Stimulated activated CD8-positive, alpha-beta memory T cell treated with anti-CD3 and anti-CD28 coated beads, Interleukin-7, amount 100 ng/mL, for 4 hours (primary cell): ENCODE results near the gene CRAT.
A peak's percentile ranks its signal among the peaks of the same experiment; 100 is the strongest.

Experiments used
- DNase-seq, 2 donors: peaks; one replicate each; pipeline ENCODE4 v3.0.0-alpha.2; 2020; ENCODE audit warnings: low read depth in 2 of 2

Gene CRAT

GRCh38 chr9:129110740-129111527 is at the start of gene CRAT, which contains the start of gene PTPA:
Gene CRAT, minus strand, starts transcription at chr9:129110793. Its CDS starts 284 bp downstream, at chr9:129110509.
Gene PTPA, plus strand, starts transcription at chr9:129111415. Its CDS starts 186 bp downstream, at chr9:129111601.
- DNase-seq: peak; percentile 92 to 95

GRCh38 chr9:129156163-129156562 is 45.6 kb upstream of the CRAT start:
- no peak for DNase-seq

GRCh38 chr9:129154866-129155477 is 44.4 kb upstream of the CRAT start:
- no peak for DNase-seq

- DNase-seq: no peak
Measured at GRCh38 chr9:129151469-129151868, 40.9 kb upstream of the CRAT start.

GRCh38 chr9:129150672-129151211 is 40.1 kb upstream of the CRAT start:
- no peak for DNase-seq

GRCh38 chr9:129150122-129150521 is 39.5 kb upstream of the CRAT start:
- DNase-seq: no peak

GRCh38 chr9:129149442-129149841 is 38.8 kb upstream of the CRAT start:
- DNase-seq: no peak

GRCh38 chr9:129148463-129149204 is 38.0 kb upstream of the CRAT start:
- DNase-seq: no peak

GRCh38 chr9:129146441-129146941 is 35.9 kb upstream of the CRAT start:
- DNase-seq: no peak

- DNase-seq: no peak
Measured at GRCh38 chr9:129145841-129146292, 35.3 kb upstream of the CRAT start.

GRCh38 chr9:129145316-129145715 is 34.7 kb upstream of the CRAT start:
- no peak for DNase-seq

- peak; percentile 48 to 56 for DNase-seq
Measured at GRCh38 chr9:129143031-129143927, 32.7 kb upstream of the CRAT start.

GRCh38 chr9:129142138-129142935 is 31.7 kb upstream of the CRAT start:
- DNase-seq: no peak

GRCh38 chr9:129141066-129142041 is 30.8 kb upstream of the CRAT start:
- DNase-seq: peak in 1 of 2 donors; percentile 36

GRCh38 chr9:129140397-129141065 is 29.9 kb upstream of the CRAT start:
- DNase-seq: no peak

GRCh38 chr9:129139993-129140396 is 29.4 kb upstream of the CRAT start:
- DNase-seq: peak; percentile 75 to 79

- peak; percentile 50 to 61 for DNase-seq
Measured at GRCh38 chr9:129139233-129139992, 28.8 kb upstream of the CRAT start.
